Measurements from ENCODE around the gene PCNX2. TPM values are rescaled to one million over a fixed set of nuclear protein-coding genes. Genes with fewer than 3 reads are reported as not detected.
"Not testable (repeated sequence)": the region's sequence is repeated elsewhere in the genome, so short reads cannot be mapped to it uniquely, and the experiment has no call there.

Gene PCNX2
- total and polyA plus RNA-seq, 5 donors, result 0.66 to 5.0 (median 3.1) TPM

- ATAC-seq, result no peak
- intact Hi-C loops (cut with DNase I), result no loop called here
Measured at GRCh38 chr1:233182587-233182986, 112.9 kb downstream of the PCNX2 start.

GRCh38 chr1:233180641-233181364, 114.7 kb downstream of the PCNX2 start:
- no peak overlapping the region for H3K27ac ChIP-seq (ENCODE audit: low read length)
- no peaks in the 10 kb centered on the region for H3K9me3 ChIP-seq (ENCODE audit: control insufficient read depth, low read length)
- ATAC-seq (no peak), DNase-seq (no peak)
- 84% methylated on average over 9 of the region's 9 CpGs for WGBS
- intact Hi-C loops (cut with DNase I), result no loop called here
- H3K4me1 ChIP-seq (ENCODE audit: control insufficient read depth, insufficient read depth, low read length), result no peaks in the 10 kb centered on the region
- no peaks in the 10 kb centered on the region for H3K27me3 ChIP-seq (ENCODE audit: control insufficient read depth, insufficient read depth)
- H3K4me3 ChIP-seq (ENCODE audit: low read length), result no peak overlapping the region

More at GRCh38 chr1:233182587-233182986, 112.9 kb downstream of the PCNX2 start:
- Histone ChIP-seq H3K4me3 (ENCODE audit: low read length) (no peak overlapping the region), H3K4me1 (ENCODE audit: control insufficient read depth, insufficient read depth, low read length) (no peaks in the 10 kb centered on the region), H3K9me3 (ENCODE audit: control insufficient read depth, low read length) (no peaks in the 10 kb centered on the region), H3K27me3 (ENCODE audit: control insufficient read depth, insufficient read depth) (no peaks in the 10 kb centered on the region), H3K27ac (ENCODE audit: low read length) (no peak overlapping the region)
- 95% methylated on average over 2 of the region's 2 CpGs for WGBS
- DNase-seq, result no peak

- not testable (repeated sequence) for ATAC-seq
- 84% methylated on average over 1 of the region's 1 CpG for WGBS
- intact Hi-C loops (cut with DNase I), result loop anchor here in 2 of 4 donors (10.0 kb wide), 2 partner anchors 125 to 545 kb away; partner anchors contain the start of gene SIPA1L2 (in 1 of the 2)
Measured at GRCh38 chr1:233179638-233180037, 115.9 kb downstream of the PCNX2 start.

GRCh38 chr1:233172201-233172600, 123.3 kb downstream of the PCNX2 start:
- intact Hi-C loops (cut with DNase I), result loop anchor here in 3 of 4 donors (5.0 to 10.0 kb wide), 4 partner anchors 117 to 537 kb away; partner anchors contain the start of gene SIPA1L2 (in 1 of the 3)
- no peak overlapping the region for H3K4me3 ChIP-seq (ENCODE audit: low read length)
- peak in 1 of 2 donors; percentile 31 for ATAC-seq
- no peaks in the 10 kb centered on the region for H3K27me3 ChIP-seq (ENCODE audit: control insufficient read depth, insufficient read depth)
- H3K27ac ChIP-seq (ENCODE audit: low read length), result no peak overlapping the region
- no peaks in the 10 kb centered on the region for H3K9me3 ChIP-seq (ENCODE audit: control insufficient read depth, low read length)
- 22% methylated on average over 2 of the region's 2 CpGs for WGBS
- H3K4me1 ChIP-seq (ENCODE audit: control insufficient read depth, insufficient read depth, low read length), result no peaks in the 10 kb centered on the region
- no peak for DNase-seq

More at GRCh38 chr1:233179638-233180037, 115.9 kb downstream of the PCNX2 start:
- H3K4me3 ChIP-seq (ENCODE audit: low read length); DNase-seq; H3K4me1 ChIP-seq (ENCODE audit: control insufficient read depth, insufficient read depth, low read length); H3K27ac ChIP-seq (ENCODE audit: low read length); H3K9me3 ChIP-seq (ENCODE audit: control insufficient read depth, low read length); H3K27me3 ChIP-seq (ENCODE audit: control insufficient read depth, insufficient read depth): not testable (repeated sequence)

GRCh38 chr1:233170741-233171140, 124.8 kb downstream of the PCNX2 start:
- Histone ChIP-seq H3K27ac (ENCODE audit: low read length) (no peak overlapping the region), H3K4me3 (ENCODE audit: low read length) (no peak overlapping the region), H3K27me3 (ENCODE audit: control insufficient read depth, insufficient read depth) (no peaks in the 10 kb centered on the region), H3K4me1 (ENCODE audit: control insufficient read depth, insufficient read depth, low read length) (no peaks in the 10 kb centered on the region), H3K9me3 (ENCODE audit: control insufficient read depth, low read length) (no peaks in the 10 kb centered on the region)
- 95% methylated on average over 9 of the region's 9 CpGs for WGBS
- ATAC-seq, result no peak
- intact Hi-C loops (cut with DNase I), result loop anchor here in 3 of 4 donors (5.0 to 10.0 kb wide), 4 partner anchors 116 to 536 kb away; partner anchors contain the start of gene SIPA1L2 (in 1 of the 3)
- no peak for DNase-seq

- DNase-seq (no peak), ATAC-seq (no peak)
- H3K4me3 ChIP-seq (ENCODE audit: low read length), result no peak overlapping the region
- intact Hi-C loops (cut with DNase I), result loop anchor here in 1 of 4 donors (10.0 kb wide), 1 partner anchor 144 kb away; no protein-coding TSS in a partner anchor
- no peaks in the 10 kb centered on the region for H3K4me1 ChIP-seq (ENCODE audit: control insufficient read depth, insufficient read depth, low read length)
- H3K9me3 ChIP-seq (ENCODE audit: control insufficient read depth, low read length), result no peaks in the 10 kb centered on the region
- WGBS, result 74% methylated on average over 1 of the region's 1 CpG
- H3K27ac ChIP-seq (ENCODE audit: low read length), result no peak overlapping the region
- no peaks in the 10 kb centered on the region for H3K27me3 ChIP-seq (ENCODE audit: control insufficient read depth, insufficient read depth)
Measured at GRCh38 chr1:233168384-233168783, 127.1 kb downstream of the PCNX2 start.

- intact Hi-C loops (cut with DNase I), result loop anchor here in 1 of 4 donors (10.0 kb wide), 1 partner anchor 142 kb away; no protein-coding TSS in a partner anchor
- DNase-seq (no peak), ATAC-seq (no peak)
- Histone ChIP-seq H3K27ac (ENCODE audit: low read length) (no peak overlapping the region), H3K9me3 (ENCODE audit: control insufficient read depth, low read length) (no peaks in the 10 kb centered on the region), H3K27me3 (ENCODE audit: control insufficient read depth, insufficient read depth) (no peaks in the 10 kb centered on the region), H3K4me1 (ENCODE audit: control insufficient read depth, insufficient read depth, low read length) (no peaks in the 10 kb centered on the region), H3K4me3 (ENCODE audit: low read length) (no peak overlapping the region)
- WGBS, result 79% methylated on average over 4 of the region's 4 CpGs
Measured at GRCh38 chr1:233166896-233167295, 128.6 kb downstream of the PCNX2 start.

- H3K4me3 ChIP-seq (ENCODE audit: low read length), result no peak overlapping the region
- DNase-seq (no peak), ATAC-seq (no peak)
- H3K4me1 ChIP-seq (ENCODE audit: control insufficient read depth, insufficient read depth, low read length), result no peaks in the 10 kb centered on the region
- H3K27ac ChIP-seq (ENCODE audit: low read length), result no peak overlapping the region
- WGBS, result 96% methylated on average over 1 of the region's 1 CpG
- no peaks in the 10 kb centered on the region for H3K27me3 ChIP-seq (ENCODE audit: control insufficient read depth, insufficient read depth)
- intact Hi-C loops (cut with DNase I), result loop anchor here in 1 of 4 donors (10.0 kb wide), 1 partner anchor 139 kb away; no protein-coding TSS in a partner anchor
- H3K9me3 ChIP-seq (ENCODE audit: control insufficient read depth, low read length), result no peaks in the 10 kb centered on the region
Measured at GRCh38 chr1:233163696-233164095, 131.8 kb downstream of the PCNX2 start.

- DNase-seq (no peak), ATAC-seq (no peak)
- H3K4me3 ChIP-seq (ENCODE audit: low read length), result no peak overlapping the region
- H3K4me1 ChIP-seq (ENCODE audit: control insufficient read depth, insufficient read depth, low read length), result no peaks in the 10 kb centered on the region
- intact Hi-C loops (cut with DNase I), result no loop called here
- no peaks in the 10 kb centered on the region for H3K27me3 ChIP-seq (ENCODE audit: control insufficient read depth, insufficient read depth)
- H3K9me3 ChIP-seq (ENCODE audit: control insufficient read depth, low read length), result no peaks in the 10 kb centered on the region
- no peak overlapping the region for H3K27ac ChIP-seq (ENCODE audit: low read length)
Measured at GRCh38 chr1:233158322-233158721, 137.2 kb downstream of the PCNX2 start.

GRCh38 chr1:233157245-233157644, 138.3 kb downstream of the PCNX2 start:
- H3K27ac ChIP-seq (ENCODE audit: low read length), result no peak overlapping the region
- ATAC-seq (no peak), DNase-seq (no peak)
- no peaks in the 10 kb centered on the region for H3K4me1 ChIP-seq (ENCODE audit: control insufficient read depth, insufficient read depth, low read length)
- intact Hi-C loops (cut with DNase I), result no loop called here
- H3K27me3 ChIP-seq (ENCODE audit: control insufficient read depth, insufficient read depth), result no peaks in the 10 kb centered on the region
- no peak overlapping the region for H3K4me3 ChIP-seq (ENCODE audit: low read length)
- H3K9me3 ChIP-seq (ENCODE audit: control insufficient read depth, low read length), result no peaks in the 10 kb centered on the region

GRCh38 chr1:233151861-233152260, 143.7 kb downstream of the PCNX2 start:
- intact Hi-C loops (cut with DNase I), result no loop called here
- H3K27ac ChIP-seq (ENCODE audit: low read length), result no peak overlapping the region
- H3K4me1 ChIP-seq (ENCODE audit: control insufficient read depth, insufficient read depth, low read length), result no peaks in the 10 kb centered on the region
- no peaks in the 10 kb centered on the region for H3K27me3 ChIP-seq (ENCODE audit: control insufficient read depth, insufficient read depth)
- H3K9me3 ChIP-seq (ENCODE audit: control insufficient read depth, low read length), result no peaks in the 10 kb centered on the region
- H3K4me3 ChIP-seq (ENCODE audit: low read length), result no peak overlapping the region
- 48% methylated on average over 6 of the region's 6 CpGs for WGBS
- peak; percentile 42 to 82 (median 71) for DNase-seq
- ATAC-seq, result peak; percentile 71 to 94

All from right cardiac atrium (tissue), 5 donors.